Breast epithelium (tissue), 4 donors: ENCODE measurements around the gene OGG1. TPM values are rescaled to one million over a fixed set of nuclear protein-coding genes. Genes with fewer than 3 reads are reported as not detected.
A peak's percentile ranks its signal among the peaks of the same experiment; 100 is the strongest.

ENCODE experiments used
- DNase-seq, 2 donors: peaks; one replicate each; pipeline ENCODE4 v3.0.0-alpha.2; 2019; ENCODE audit warnings: low spot score in 2 of 2
- H3K27ac ChIP-seq, 2 donors: fragments of 200-600 bp; sonication (generic) in 1 of 2; one replicate each; pipeline ENCODE4 v1.5.1; 2016 to 2019; ENCODE audit warnings: mild to moderate bottlenecking in 1 of 2
- H3K27me3 ChIP-seq, 2 donors: fragments of 200-600 bp; sonication (generic) in 1 of 2; one replicate each; pipeline versions ENCODE4 v1.5.1 to v1.6.0; 2017 to 2019; ENCODE audit warnings: control low read depth in 1 of 2, mild to moderate bottlenecking in 1 of 2
- H3K36me3 ChIP-seq: fragments of 200-600 bp; one replicate; pipeline ENCODE4 v1.5.1; 2019
- H3K4me1 ChIP-seq, 2 donors: fragments of 200-600 bp; sonication (generic); one replicate each; pipeline ENCODE4 v1.5.1; 2016 to 2019; ENCODE audit warnings: control low read depth in 1 of 2
- H3K4me3 ChIP-seq, 3 donors: fragments of 200-600 bp; sonication (generic); 1 replicate in 2 of 3; 2 replicates in 1 of 3; pipeline ENCODE4 v1.5.1; 2016 to 2019; ENCODE audit warnings: mild to moderate bottlenecking in 3 of 3, moderate library complexity in 2 of 3
- H3K9me3 ChIP-seq, 2 donors: fragments of 200-600 bp; sonication (generic) in 1 of 2; one replicate each; pipeline ENCODE4 v1.5.1; 2016 to 2019; ENCODE audit warnings: control low read depth in 1 of 2
- CTCF ChIP-seq, 3 donors: fragments of 450-650 bp; IDR thresholded peaks; one replicate each; pipeline ENCODE4 v1.5.1; 2016 to 2017; ENCODE audit warnings: antibody characterized with exemption in 3 of 3, mild to moderate bottlenecking in 3 of 3, moderate library complexity in 3 of 3
- POLR2A ChIP-seq: fragments of 450-650 bp; IDR thresholded peaks from one replicate; pipeline ENCODE4 v1.6.1; 2016; ENCODE audit warnings: antibody characterized with exemption, mild to moderate bottlenecking, moderate library complexity
- POLR2AphosphoS5 ChIP-seq, 3 donors: sonication (generic); formaldehyde crosslinking; IDR thresholded peaks; one replicate each; pipeline ENCODE4 v1.6.1; 2017; ENCODE audit warnings: antibody characterized with exemption in 3 of 3
- intact Hi-C: fragments of 100-400 bp; cut with DNase I; formaldehyde crosslinking; loops from one replicate; pipeline ENCODE4 v1.15.1; 2023; ENCODE audit warnings: low total_unique reads
- total RNA-seq, 3 donors: library from RNA; depleted of rRNA; stranded (reverse); fragments of >200 nt; gene quantifications; one replicate each; pipeline ENCODE4 v1.1.0, GENCODE V29; 2016

OGG1 gene
- total RNA-seq, 3 donors from 2014 or later: 21.3 to 33.4 (median 23.3) TPM

GRCh38 chr3:9778143-9779074, 28.7 kb downstream of the OGG1 start:
- Histone ChIP-seq H3K4me1 (no peaks in the 10 kb centered on the region), H3K9me3 (no peaks in the 10 kb centered on the region), H3K36me3 (no peaks in the 10 kb centered on the region), H3K27me3 (no peaks in the 10 kb centered on the region), H3K27ac (peak overlapping the region in 1 of 2 donors; percentile 84), H3K4me3 (no peak overlapping the region)
- DNase-seq: no peak
- intact Hi-C loops: no loop called here
- TF ChIP-seq POLR2AphosphoS5 (IDR thresholded peaks at IDR 0.05) (no peak), CTCF (IDR thresholded peaks at IDR 0.05) (no peak), POLR2A (no peak)

GRCh38 chr3:9779075-9779593, 29.4 kb downstream of the OGG1 start:
- no peaks in the 10 kb centered on the region for H3K27me3 ChIP-seq
- H3K27ac ChIP-seq: peak overlapping the region in 1 of 2 donors; percentile 82
- H3K36me3 ChIP-seq: no peaks in the 10 kb centered on the region
- no peaks in the 10 kb centered on the region for H3K9me3 ChIP-seq
- H3K4me1 ChIP-seq: no peaks in the 10 kb centered on the region
- intact Hi-C loops: no loop called here
- TF ChIP-seq POLR2AphosphoS5 (IDR thresholded peaks at IDR 0.05): no peak
- TF ChIP-seq CTCF (IDR thresholded peaks at IDR 0.05): no peak
- TF ChIP-seq POLR2A: no peak
- no peak overlapping the region for H3K4me3 ChIP-seq
- no peak for DNase-seq

GRCh38 chr3:9779721-9780457, 30.1 kb downstream of the OGG1 start:
- intact Hi-C loops: no loop called here
- Histone ChIP-seq H3K36me3 (no peaks in the 10 kb centered on the region), H3K4me1 (no peaks in the 10 kb centered on the region), H3K9me3 (no peaks in the 10 kb centered on the region), H3K4me3 (no peak overlapping the region), H3K27ac (peak overlapping the region in 1 of 2 donors; percentile 43), H3K27me3 (no peaks in the 10 kb centered on the region)
- TF ChIP-seq CTCF (IDR thresholded peaks at IDR 0.05) (no peak), POLR2AphosphoS5 (IDR thresholded peaks at IDR 0.05) (no peak), POLR2A (no peak)
- DNase-seq: no peak

- H3K4me1 ChIP-seq: no peaks in the 10 kb centered on the region
- H3K36me3 ChIP-seq: peaks cover 4% of the 10 kb centered on the region
- no peak overlapping the region for H3K4me3 ChIP-seq
- intact Hi-C loops: no loop called here
- H3K9me3 ChIP-seq: no peaks in the 10 kb centered on the region
- H3K27ac ChIP-seq: peak overlapping the region in 1 of 2 donors; percentile 43
- no peak for DNase-seq
- no peaks in the 10 kb centered on the region for H3K27me3 ChIP-seq
- TF ChIP-seq POLR2A (no peak), CTCF (IDR thresholded peaks at IDR 0.05) (no peak), POLR2AphosphoS5 (IDR thresholded peaks at IDR 0.05) (no peak)
These were observed 30.7 kb downstream of the OGG1 start for GRCh38 chr3:9780458-9780812.

GRCh38 chr3:9780910-9781309, 31.2 kb downstream of the OGG1 start:
- H3K9me3 ChIP-seq: no peaks in the 10 kb centered on the region
- TF ChIP-seq POLR2A (no peak), POLR2AphosphoS5 (IDR thresholded peaks at IDR 0.05) (no peak), CTCF (IDR thresholded peaks at IDR 0.05) (no peak)
- H3K36me3 ChIP-seq: peaks cover 7% of the 10 kb centered on the region
- DNase-seq: no peak
- no peak overlapping the region for H3K4me3 ChIP-seq
- no peak overlapping the region for H3K27ac ChIP-seq
- H3K4me1 ChIP-seq: no peaks in the 10 kb centered on the region
- H3K27me3 ChIP-seq: no peaks in the 10 kb centered on the region
- intact Hi-C loops: no loop called here
